GM19468 (cell line): ENCODE data around the gene BOK.
A peak's percentile ranks its signal among the peaks of the same experiment; 100 is the strongest.

Experiments used
- ATAC-seq: cut with Tn5 transposase; IDR thresholded peaks from one replicate; pipeline ENCODE4 v1.9.1; 2021; ENCODE audit warnings: mild to moderate bottlenecking, moderate library complexity, moderate number of reproducible peaks; ENCODE audit not compliant: unreplicated experiment; ENCODE audit errors: extremely low read depth

BOK gene

GRCh38 chr2:241595600-241596140 is 37.1 kb downstream of the BOK start:
- no peak for ATAC-seq

GRCh38 chr2:241597561-241597960 is 39.0 kb downstream of the BOK start:
- ATAC-seq = no peak

DNA sequence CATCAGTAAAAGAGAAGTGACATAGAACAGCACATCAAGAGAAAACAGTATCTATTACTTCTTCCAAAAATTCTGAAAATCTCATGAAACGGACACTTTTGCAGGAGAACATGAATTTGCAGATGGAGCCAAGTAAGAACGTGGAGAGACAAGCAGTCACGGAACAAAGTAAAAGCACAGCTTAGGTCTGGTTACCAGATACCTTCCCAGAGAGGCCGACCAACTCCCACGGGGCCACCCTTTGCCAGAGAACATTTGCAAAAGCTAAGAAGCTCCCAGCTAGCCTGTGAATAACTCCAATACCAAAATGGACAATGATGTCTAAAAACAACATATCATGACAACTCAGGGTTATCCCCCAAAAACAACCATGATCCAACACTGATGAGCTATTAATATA is 39.5 kb downstream of the BOK start:
- ATAC-seq = no peak

GRCh38 chr2:241598487-241598886 is 39.9 kb downstream of the BOK start:
- ATAC-seq = no peak

DNA sequence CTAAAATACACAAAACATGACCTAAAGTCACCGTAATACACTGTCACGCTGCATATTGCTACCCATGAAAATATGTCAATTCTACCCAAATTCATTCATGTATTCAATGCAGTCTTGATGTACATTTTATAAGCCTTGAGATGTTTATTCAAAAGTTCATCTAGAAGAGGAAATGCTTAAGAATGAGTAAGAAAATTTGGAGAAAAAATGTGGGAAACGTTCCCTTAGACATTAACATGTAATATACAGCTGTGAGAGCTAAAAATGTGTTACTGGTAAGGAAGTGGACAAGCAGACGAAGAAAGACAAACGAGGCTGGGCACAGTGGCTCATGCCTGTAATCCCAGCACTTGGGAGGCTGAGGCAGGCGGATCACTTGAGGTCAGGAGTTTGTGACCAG is 41.1 kb downstream of the BOK start:
- no peak for ATAC-seq

DNA sequence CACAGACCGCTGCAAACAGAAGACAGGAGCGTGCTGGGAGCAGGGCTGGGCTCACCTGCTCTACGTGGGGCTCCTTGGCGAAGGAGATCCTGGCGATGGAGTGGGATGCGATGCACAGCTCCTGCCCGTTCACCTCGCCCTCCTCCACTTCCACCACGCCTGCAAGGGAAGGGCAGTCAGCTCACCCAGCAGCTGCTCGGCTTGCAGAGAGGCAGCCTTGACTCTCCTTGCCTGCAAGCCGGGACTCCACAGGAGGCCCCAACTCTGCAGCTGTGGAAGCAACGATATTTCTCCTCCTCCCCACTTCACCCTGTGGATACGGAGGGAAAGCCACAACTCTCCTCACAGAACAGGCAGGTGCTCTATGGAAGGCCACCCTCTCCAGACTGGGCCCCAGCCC is 43.3 kb downstream of the BOK start:
- no peak for ATAC-seq

GRCh38 chr2:241602720-241603119 is 44.2 kb downstream of the BOK start:
- ATAC-seq = no peak

DNA sequence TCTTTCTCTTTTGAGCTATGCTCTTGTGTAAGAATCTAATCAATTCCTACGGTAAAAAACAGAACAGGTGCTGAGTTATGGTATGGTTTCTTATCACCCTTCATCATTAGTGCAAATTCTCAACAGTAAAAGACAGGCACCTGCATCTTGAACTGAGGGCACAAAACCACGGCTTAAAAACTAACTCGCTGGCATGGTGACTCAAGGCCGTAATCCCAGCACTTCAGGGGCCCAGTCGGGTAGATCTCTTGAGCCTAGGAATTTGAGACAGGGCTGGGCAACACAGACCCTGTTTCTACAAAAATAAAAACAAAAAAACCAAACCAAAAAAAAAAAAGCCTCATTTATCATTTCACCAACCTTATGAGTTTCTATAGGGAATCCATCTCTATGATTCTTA is 45.1 kb downstream of the BOK start:
- no peak for ATAC-seq

DNA sequence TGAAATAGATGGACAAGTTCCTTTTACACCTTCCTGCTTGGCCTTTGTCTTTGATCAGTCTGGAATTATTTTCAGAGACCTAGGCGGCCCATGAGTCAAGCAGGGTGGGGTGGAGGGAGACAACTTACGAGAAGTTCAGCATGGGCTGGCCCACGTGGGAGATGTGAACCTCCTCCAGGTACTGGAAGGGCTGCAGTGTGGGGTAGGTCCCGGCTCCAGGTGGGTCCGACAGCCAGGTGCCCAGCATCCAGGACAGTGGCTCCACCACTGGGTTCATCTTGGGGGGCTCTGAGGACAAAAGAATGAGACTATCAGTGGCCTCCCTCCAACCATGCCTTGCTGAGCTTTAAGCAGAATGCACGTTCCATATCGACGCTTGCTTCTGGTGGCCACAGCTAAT is 47.6 kb downstream of the BOK start:
- ATAC-seq = no peak

- ATAC-seq = no peak
Observed at GRCh38 chr2:241607162-241607885, 48.8 kb downstream of the BOK start.

- no peak for ATAC-seq
Observed at GRCh38 chr2:241608881-241609280, 50.3 kb downstream of the BOK start.

GRCh38 chr2:241609859-241610793 is 51.6 kb downstream of the BOK start:
- ATAC-seq = peak; percentile 85

GRCh38 chr2:241611062-241611461 is 52.5 kb downstream of the BOK start:
- no peak for ATAC-seq

DNA sequence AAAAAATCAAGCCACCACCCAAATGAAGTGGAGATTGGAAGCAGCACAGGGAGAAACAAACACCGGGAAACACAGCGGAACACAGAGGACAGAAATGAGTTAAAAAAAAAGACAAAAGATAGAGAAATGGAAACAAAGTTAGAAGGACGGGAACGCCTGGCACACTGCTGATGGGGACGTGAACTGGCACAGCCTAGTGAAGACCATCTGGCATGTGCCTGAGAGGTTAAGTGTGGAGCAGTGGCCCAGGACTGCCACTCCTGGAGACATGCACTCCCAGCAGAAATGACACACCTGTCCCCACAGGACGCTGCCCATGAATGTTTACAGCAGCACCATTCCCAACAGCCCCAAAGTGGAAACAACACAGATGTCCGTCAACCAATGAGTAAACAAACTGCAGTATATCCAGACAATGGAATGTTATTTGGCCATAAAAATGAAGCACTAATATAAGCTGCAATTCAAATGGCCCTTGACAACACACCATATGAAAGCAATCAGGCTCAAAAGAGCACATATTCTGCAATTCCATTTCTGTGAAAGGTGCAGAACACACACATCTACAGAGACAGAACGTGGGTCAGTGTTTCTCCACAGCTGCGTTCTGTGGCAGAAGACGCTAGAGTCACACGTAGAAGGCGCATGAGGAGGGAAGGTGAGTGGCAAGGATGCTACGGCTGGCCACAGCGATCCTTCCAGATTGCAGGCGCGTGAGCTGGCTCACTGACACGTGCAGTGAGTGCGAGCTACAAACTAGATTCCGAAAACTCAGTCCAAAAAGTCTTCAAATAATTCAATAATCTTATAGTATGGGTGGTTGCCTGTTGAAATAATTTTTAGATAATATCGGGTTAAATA is 53.8 kb downstream of the BOK start:
- ATAC-seq = no peak

GRCh38 chr2:241613017-241613780 is 54.7 kb downstream of the BOK start:
- ATAC-seq = no peak

DNA sequence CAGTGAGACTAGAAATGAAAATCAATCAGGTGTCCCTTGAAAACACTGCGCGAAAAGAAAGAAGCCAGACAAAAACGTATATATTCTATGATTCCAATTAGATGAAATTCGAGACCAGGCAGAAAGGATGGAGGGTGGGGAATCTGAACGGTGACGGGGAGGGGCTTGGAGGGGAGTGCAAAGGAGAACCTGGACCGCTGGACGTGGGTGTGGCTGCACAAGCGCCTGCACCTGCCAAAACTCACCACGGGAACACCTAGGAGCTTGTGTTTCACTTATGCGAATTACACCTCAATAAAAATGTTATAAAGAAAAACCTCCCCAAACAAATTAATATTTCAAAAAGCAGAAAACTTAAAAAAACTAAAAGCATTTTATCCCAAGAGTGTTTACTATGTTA is 56.5 kb downstream of the BOK start:
- no peak for ATAC-seq

DNA sequence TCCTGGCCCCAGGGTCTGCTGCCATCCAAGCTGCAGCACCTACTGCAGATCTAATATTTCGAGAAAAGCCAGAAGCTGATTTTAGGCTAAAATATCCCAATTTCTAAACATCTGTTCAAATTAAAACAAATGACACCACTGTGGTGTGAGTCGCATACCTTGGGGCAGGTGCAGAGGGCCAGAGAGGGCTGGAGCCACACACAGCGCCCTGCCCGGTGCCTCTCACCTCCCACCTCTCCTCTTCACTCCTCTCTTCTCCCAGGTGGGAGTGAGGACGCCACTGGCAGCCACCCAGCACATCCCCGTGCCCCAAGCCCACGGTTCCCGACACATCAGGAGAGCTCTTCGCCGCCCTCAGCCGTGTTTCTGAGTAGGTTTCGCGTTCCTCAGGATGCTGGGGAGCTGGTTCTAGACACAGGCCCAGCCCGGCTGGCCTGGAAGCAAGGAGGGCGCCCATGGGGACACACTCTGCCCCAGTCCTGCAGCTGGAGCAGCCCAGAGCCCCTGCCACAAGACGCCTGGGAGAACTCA is 57.0 kb downstream of the BOK start:
- ATAC-seq = no peak

DNA sequence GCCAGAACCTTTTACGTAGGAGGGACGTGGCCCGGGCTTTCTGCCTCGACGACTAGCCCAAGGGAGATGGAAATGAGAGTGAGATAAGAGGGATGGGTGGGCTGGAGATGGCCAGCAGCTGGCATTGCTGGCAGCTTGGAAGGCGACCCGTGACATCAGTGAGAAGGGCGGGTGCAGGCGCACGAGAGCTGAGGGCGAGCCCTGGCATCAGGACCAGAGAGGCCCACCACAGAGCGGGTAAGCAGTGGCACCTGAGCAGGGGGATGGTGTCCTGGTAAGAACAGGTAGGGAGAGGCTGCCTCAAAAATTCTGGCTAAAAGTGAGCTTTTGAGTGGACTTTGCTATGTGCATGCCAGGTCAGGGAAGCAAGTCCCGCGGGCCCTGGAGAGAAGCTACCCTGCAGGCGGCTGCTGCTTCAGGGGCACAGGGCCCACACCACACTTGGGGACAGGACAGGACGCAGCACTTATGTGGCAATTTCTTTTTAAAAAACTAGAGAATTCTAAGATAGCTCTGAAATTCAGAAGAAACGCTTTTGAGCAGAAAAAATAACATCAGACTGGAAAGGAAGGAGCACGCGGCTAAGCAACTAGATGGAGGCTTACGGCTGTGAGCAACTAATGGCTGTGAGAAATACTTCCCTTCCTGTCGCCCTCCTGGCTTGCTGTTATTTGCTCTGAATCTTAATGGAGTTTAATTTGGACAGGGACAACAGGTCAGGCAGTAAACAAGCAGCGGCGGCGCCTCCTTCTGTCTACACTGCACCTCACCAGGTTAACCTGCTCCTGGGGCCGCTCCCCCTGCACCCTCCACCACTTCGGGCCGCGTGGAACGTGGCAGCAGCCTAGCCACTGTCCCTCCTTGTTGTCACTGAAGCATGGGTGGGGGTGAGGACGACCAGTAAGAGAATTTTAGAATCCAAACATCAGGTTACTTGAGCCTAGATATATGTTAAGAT is 57.9 kb downstream of the BOK start:
- ATAC-seq = no peak
